Adipocyte (in vitro differentiated cells): Measurements from ENCODE around the gene SELENON.

Source experiments
- DNase-seq: peaks from one replicate; pipeline ENCODE4 v3.0.0-alpha.2; 2015; ENCODE audit warnings: low read depth
- H3K27me3 ChIP-seq: replicated peaks from 2 replicates; pipeline ENCODE4 v1.7.0; 2013; ENCODE audit warnings: mild to moderate bottlenecking, low read length, moderate library complexity; ENCODE audit not compliant: control insufficient read depth, insufficient read depth
- H3K36me3 ChIP-seq: 2 replicates; pipeline ENCODE4 v1.7.0; 2013; ENCODE audit warnings: low read length, mild to moderate bottlenecking, moderate library complexity; ENCODE audit not compliant: control insufficient read depth, insufficient read depth, severe bottlenecking
- H3K4me1 ChIP-seq: 2 replicates; pipeline ENCODE4 v1.7.0; 2013; ENCODE audit warnings: mild to moderate bottlenecking, low read length, moderate library complexity; ENCODE audit not compliant: control insufficient read depth, insufficient read depth
- H3K4me3 ChIP-seq: 2 replicates; pipeline ENCODE4 v1.7.0; 2013; ENCODE audit warnings: mild to moderate bottlenecking, low read length, moderate library complexity
- H3K9ac ChIP-seq: 2 replicates; pipeline ENCODE4 v1.7.0; 2013; ENCODE audit warnings: mild to moderate bottlenecking, low read length, moderate library complexity
- H3K9me3 ChIP-seq: 2 replicates; pipeline ENCODE4 v1.7.0; 2013; ENCODE audit warnings: mild to moderate bottlenecking, low read length, moderate library complexity; ENCODE audit not compliant: control insufficient read depth

Gene SELENON

GRCh38 chr1:25796811-25797458, 3.1 kb upstream of the SELENON start:
- H3K4me1 ChIP-seq = peaks cover 21% of the 10 kb centered on the region
- no peaks in the 10 kb centered on the region for H3K27me3 ChIP-seq
- H3K36me3 ChIP-seq = no peaks in the 10 kb centered on the region
- peak; percentile 91 for DNase-seq
- H3K9me3 ChIP-seq = no peaks in the 10 kb centered on the region
- H3K9ac ChIP-seq = no peak overlapping the region
- H3K4me3 ChIP-seq = no peak overlapping the region

GRCh38 chr1:25797939-25798338, 2.1 kb upstream of the SELENON start:
- Histone ChIP-seq H3K36me3 (no peaks in the 10 kb centered on the region), H3K4me3 (no peak overlapping the region), H3K9ac (no peak overlapping the region), H3K4me1 (peaks cover 24% of the 10 kb centered on the region), H3K27me3 (no peaks in the 10 kb centered on the region), H3K9me3 (no peaks in the 10 kb centered on the region)
- no peak for DNase-seq

- no peak overlapping the region for H3K4me3 ChIP-seq
- DNase-seq = no peak
Measured at GRCh38 chr1:25798666-25799351, 1.2 kb upstream of the SELENON start.

GRCh38 chr1:25799352-25799934, 550 bp upstream of the SELENON start:
- Histone ChIP-seq H3K9me3 (no peaks in the 10 kb centered on the region), H3K36me3 (no peaks in the 10 kb centered on the region), H3K9ac (peak overlapping the region; percentile 85), H3K27me3 (no peaks in the 10 kb centered on the region), H3K4me3 (peak overlapping the region; percentile 78), H3K4me1 (peaks cover 25% of the 10 kb centered on the region)
- no peak for DNase-seq

More at GRCh38 chr1:25798666-25799351, 1.2 kb upstream of the SELENON start:
- H3K9ac ChIP-seq = no peak overlapping the region
- peaks cover 26% of the 10 kb centered on the region for H3K4me1 ChIP-seq
- no peaks in the 10 kb centered on the region for H3K27me3 ChIP-seq
- H3K9me3 ChIP-seq = no peaks in the 10 kb centered on the region
- H3K36me3 ChIP-seq = no peaks in the 10 kb centered on the region

GRCh38 chr1:25800703-25801377, 847 bp downstream of the SELENON start:
- no peaks in the 10 kb centered on the region for H3K9me3 ChIP-seq
- DNase-seq = peak; percentile 24
- peaks cover 35% of the 10 kb centered on the region for H3K4me1 ChIP-seq
- H3K4me3 ChIP-seq = peak overlapping the region; percentile 88
- H3K36me3 ChIP-seq = no peaks in the 10 kb centered on the region
- H3K9ac ChIP-seq = peak overlapping the region; percentile 87
- no peaks in the 10 kb centered on the region for H3K27me3 ChIP-seq

- no peaks in the 10 kb centered on the region for H3K9me3 ChIP-seq
- no peaks in the 10 kb centered on the region for H3K27me3 ChIP-seq
- peaks cover 50% of the 10 kb centered on the region for H3K4me1 ChIP-seq
- H3K36me3 ChIP-seq = peaks cover 4% of the 10 kb centered on the region
- no peak overlapping the region for H3K9ac ChIP-seq
- H3K4me3 ChIP-seq = no peak overlapping the region
- no peak for DNase-seq
Measured at GRCh38 chr1:25802915-25803314, 2.9 kb downstream of the SELENON start.

GRCh38 chr1:25803368-25803767, 3.4 kb downstream of the SELENON start:
- no peaks in the 10 kb centered on the region for H3K9me3 ChIP-seq
- H3K4me3 ChIP-seq = no peak overlapping the region
- H3K4me1 ChIP-seq = peaks cover 50% of the 10 kb centered on the region
- no peaks in the 10 kb centered on the region for H3K27me3 ChIP-seq
- H3K36me3 ChIP-seq = peaks cover 4% of the 10 kb centered on the region
- H3K9ac ChIP-seq = no peak overlapping the region
- no peak for DNase-seq

- no peak for DNase-seq
- Histone ChIP-seq H3K36me3 (peaks cover 15% of the 10 kb centered on the region), H3K4me1 (peaks cover 50% of the 10 kb centered on the region), H3K9me3 (no peaks in the 10 kb centered on the region), H3K27me3 (no peaks in the 10 kb centered on the region), H3K9ac (peak overlapping the region; percentile 10), H3K4me3 (no peak overlapping the region)
Measured at GRCh38 chr1:25804244-25804963, 4.4 kb downstream of the SELENON start.

GRCh38 chr1:25804964-25805862, 5.2 kb downstream of the SELENON start:
- DNase-seq = no peak
- Histone ChIP-seq H3K27me3 (no peaks in the 10 kb centered on the region), H3K4me3 (no peak overlapping the region), H3K9ac (peak overlapping the region; percentile 11), H3K36me3 (peaks cover 19% of the 10 kb centered on the region), H3K9me3 (no peaks in the 10 kb centered on the region), H3K4me1 (peaks cover 50% of the 10 kb centered on the region)

- H3K4me1 ChIP-seq = peaks cover 46% of the 10 kb centered on the region
- H3K9ac ChIP-seq = peak overlapping the region; percentile 45
- no peaks in the 10 kb centered on the region for H3K9me3 ChIP-seq
- H3K4me3 ChIP-seq = no peak overlapping the region
- peak; percentile 52 for DNase-seq
- H3K36me3 ChIP-seq = peaks cover 19% of the 10 kb centered on the region
- no peaks in the 10 kb centered on the region for H3K27me3 ChIP-seq
Measured at GRCh38 chr1:25805863-25806225, 5.9 kb downstream of the SELENON start.
